AG08395 (cell line): ENCODE results near the gene FAM110A.
"Not testable (repeated sequence)": the region's sequence is repeated elsewhere in the genome, so short reads cannot be mapped to it uniquely, and the experiment has no call there.

Experiments
- DNase-seq: peaks from one replicate; pipeline ENCODE4 v3.0.0; 2012; ENCODE audit warnings: mixed read lengths, low spot score

The FAM110A gene

GRCh38 chr20:833450-834150 is at the start of gene FAM110A:
Gene FAM110A, plus strand, starts transcription at chr20:833715. Its CDS starts 11,090 bp downstream, at chr20:844805.
- DNase-seq: peak; percentile 97

DNA sequence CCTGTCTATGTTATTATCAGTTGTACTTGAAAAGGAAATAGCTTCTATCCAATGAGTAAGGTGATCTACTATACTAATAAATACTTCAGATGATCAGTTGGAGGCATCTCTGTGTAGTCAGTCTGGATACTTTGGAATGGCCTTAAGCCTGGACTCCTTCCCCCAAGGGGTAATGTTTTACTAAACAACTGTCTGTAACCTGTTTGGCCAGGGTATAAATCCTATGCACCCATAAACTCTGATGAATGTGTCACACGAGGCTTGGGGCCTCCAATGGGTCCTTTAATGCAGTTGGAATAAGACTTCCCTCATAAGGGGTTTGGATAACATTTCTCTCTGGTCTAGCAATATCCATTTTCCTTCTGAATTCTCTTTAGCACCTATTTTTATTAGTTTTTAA is 45.7 kb upstream of the FAM110A start:
- DNase-seq: no peak

DNA sequence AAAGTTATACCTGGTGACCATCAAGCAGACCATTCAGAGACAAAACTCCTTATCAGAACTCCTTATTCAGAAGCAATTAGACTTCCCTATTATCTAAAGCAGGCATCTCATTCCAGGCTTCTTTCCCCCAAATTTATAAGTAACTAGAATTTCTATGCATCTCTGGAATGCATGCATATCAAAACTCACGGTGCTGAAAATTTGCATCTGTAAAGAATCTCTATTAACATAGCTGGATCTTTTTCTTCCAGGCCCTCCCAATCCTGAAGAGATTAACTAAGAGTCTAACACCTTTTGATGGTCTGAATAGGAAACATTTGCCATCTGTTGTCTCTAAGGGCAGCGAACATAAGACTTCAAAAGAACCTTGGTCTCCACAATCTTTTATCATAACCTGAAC is 42.5 kb upstream of the FAM110A start:
- no peak for DNase-seq

GRCh38 chr20:792248-792647 is 41.3 kb upstream of the FAM110A start:
- DNase-seq: no peak

- no peak for DNase-seq
These were observed 36.6 kb upstream of the FAM110A start for GRCh38 chr20:796921-797320.

GRCh38 chr20:798746-799145 is 34.8 kb upstream of the FAM110A start:
- DNase-seq: not testable (repeated sequence)

DNA sequence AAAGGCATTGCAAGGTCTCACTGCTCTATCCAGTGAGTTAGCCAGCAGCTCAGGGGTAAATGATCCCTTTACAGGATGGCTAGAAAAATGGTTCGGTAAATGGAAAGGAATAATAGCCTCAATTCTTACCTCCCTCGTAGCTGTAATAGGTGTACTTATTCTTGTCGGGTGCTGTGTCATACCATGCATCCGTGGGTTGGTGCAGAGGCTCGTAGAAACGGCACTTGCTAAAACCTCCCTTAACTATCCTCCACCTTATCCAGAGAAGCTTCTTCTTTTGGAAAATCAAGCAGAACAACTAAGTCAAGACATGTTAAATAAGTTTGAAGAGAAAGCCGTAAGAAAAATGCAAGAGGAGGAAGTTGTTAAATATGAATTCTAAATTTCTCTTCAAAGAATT is 33.5 kb upstream of the FAM110A start:
- not testable (repeated sequence) for DNase-seq

DNA sequence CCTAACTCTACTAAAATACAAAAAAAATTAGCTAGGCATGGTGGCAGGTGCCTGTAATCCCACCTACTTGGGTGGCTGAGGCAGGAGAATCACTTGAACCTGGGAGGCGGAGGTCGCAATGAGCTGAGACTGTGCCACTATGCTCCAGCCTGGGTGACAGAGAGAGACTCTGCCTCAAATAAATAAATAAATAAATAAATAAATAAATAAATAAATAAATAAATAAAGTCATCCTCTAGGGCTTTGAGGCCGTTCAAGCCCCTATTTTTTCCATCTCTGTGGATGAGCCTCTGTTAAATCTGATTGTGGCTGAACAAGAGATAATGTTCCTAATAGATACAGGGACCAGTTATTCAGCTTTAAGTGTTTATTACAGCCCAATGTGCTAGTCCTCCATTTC is 31.8 kb upstream of the FAM110A start:
- DNase-seq: no peak

DNA sequence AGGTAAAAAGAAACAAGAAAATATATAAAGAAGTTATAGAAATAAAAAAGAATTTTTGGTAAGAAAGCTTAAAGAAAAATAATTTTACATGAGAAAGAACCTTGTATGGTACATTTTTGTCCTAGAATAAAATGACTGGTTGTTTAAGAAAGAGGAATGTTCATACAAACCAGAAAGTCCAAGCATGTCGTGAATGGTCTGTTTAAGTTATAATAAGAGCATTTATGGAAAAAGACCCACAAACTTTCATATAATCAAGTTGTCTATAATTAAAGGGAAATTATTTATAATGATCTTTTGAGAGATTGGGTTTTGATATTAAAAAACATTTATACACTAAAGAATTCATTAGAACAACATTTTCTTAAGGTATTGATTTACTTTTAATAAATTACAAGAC is 27.8 kb upstream of the FAM110A start:
- no peak for DNase-seq

DNA sequence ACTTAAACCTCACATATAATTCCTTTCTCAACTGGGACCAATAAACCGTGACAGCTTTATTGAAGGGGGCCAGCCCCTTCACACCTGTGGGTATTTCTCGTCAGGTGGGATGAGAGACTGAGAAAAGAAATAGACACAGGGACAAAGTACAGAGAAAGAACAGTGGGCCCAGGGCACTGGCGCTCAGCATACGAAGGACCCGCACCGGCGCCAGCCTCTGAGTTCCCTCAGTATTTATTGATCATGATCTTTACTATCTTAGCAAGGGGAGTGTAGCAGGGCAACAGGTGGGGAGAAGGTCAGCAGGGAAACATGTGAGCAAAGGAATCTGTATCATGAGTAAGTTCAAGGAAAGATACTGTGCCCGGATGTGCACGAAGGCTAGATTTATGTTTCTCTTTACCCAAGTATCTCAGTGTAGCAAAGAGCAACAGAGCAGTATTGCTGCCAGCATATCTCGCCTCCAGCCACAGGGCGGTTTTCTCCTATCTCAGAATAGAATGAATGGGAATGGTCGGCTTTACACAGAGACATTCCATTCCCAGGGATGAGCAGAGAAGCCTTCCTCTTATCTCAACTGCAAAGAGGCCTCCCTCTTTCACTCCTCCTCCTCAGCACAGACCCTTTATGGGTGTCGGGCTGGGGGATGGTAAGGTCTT is 21.6 kb upstream of the FAM110A start:
- DNase-seq: not testable (repeated sequence)

DNA sequence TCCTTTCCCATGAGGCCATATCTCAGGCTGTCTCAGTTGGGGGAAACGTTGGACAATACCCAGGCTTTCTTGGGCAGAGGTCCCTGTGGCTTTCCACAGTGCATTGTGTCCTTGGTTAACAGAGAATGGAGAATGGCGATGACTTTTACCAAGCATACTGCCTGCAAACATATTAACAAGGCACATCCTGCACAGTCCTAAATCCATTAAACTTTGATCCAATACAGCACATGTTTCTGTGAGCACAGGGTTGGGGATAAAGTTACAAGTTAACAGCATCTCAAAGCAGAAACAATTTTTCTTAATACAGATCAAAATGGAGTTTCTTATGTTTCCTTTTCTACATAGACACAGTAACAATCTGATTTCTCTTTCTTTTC is 21.1 kb upstream of the FAM110A start:
- DNase-seq: not testable (repeated sequence)

DNA sequence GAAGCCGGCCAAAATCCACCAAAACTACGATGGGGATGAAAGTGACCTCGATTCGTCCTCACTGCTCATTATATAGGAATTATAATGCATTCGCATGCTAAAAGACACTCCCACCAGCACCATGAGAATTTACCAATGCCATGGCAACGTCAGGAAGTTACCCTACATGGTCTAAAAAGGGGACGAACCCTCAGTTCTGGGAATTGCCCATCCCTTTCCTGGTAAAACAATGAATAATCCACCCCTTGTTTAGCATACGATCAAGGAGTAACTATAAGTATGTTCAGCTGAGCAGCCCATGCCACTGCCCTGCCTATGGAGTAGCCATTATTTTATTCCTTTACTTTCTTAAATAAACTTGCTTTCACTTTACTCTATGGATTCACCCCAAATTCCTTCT is 20.1 kb upstream of the FAM110A start:
- DNase-seq: no peak

DNA sequence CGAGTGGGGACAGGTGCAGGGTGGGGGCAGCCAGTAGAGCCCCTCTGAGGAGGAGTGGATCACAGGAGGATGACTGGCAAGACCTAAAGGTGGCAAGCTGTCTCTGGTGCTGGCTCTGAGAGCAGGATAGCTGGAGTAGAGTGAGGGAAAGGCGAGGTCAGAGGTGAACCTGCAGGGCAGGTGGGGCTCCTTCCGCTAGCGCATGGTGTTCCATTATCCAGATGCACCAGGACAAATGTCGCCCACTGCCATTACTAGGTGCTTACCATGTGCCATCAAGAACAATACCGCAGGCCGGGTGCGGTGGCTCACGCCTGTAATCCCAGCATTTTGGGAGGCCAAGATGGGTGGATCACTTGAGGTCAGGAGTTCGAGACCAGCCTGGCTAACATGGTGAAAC is 18.3 kb upstream of the FAM110A start:
- DNase-seq: no peak

DNA sequence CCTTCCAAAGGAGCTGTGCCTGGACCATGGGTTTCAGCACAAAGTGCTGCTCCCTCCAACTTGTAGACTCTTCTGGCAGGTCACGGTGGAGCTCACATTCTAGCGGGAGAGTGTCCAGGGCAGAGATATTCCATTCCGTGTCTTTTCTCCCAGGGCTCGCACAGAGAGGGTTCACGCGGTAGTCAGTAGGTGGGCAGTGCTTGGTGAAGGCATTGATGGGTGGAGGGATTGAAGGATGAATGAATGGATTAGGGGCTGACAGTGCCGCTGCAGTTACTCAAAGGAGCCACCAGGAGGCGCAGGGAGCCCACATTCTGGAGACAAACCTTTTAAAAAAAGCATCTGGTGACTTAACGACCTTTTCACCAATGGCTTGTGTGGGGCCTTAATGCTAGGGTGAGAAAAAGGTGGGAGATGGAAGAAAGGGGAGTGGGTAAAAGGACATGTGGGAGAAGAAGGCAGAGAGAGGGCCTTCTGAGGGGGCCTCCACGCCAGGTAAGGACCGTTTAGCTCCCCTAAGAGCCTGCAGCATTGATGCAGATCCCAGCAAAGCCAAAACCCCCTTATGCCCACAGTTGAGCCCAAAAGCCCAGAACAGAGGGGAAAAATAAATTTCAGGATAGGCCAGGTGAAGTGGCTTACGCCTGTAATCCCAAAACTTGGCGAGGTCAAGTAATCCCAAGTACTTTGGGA is 17.5 kb upstream of the FAM110A start:
- DNase-seq: peak; percentile 76

- DNase-seq: peak; percentile 1
These were observed 15.4 kb upstream of the FAM110A start for GRCh38 chr20:818001-818664.

DNA sequence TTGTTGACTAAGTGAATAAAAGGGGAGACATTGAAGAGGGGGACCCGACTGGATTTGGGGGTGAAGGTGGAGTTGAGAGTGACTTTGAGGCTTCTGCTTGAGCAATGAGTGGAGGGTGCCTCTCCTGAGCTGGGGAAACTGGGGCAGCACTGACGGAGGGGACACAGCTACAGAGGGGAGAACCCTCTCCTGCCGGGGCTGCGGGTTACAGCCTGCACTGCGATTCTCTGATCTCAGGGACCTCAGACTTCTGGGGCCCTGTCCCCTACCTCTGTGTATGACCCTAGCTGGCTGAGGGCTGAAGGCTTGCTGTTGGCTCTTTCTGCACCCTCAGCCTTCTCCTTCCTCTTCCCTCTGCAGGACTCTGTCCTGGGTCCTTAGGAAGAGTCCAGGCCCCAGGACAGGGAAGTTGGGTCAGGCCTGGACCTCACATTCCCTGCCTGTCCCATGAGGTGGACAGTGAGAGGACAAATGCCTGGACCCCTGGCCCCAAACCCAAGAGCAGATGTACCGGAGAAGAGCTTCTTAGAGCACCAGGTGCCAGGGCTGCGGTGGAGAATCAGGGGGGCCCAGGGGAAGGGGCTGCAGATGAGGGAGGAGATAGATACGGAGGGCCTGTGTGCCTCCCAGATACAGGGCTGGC is 13.7 kb upstream of the FAM110A start:
- no peak for DNase-seq

GRCh38 chr20:820323-820953 is 13.1 kb upstream of the FAM110A start:
- DNase-seq: no peak

- no peak for DNase-seq
These were observed 12.3 kb upstream of the FAM110A start for GRCh38 chr20:821046-821730.

- no peak for DNase-seq
These were observed 11.8 kb upstream of the FAM110A start for GRCh38 chr20:821731-822065.

- DNase-seq: no peak
These were observed 10.6 kb upstream of the FAM110A start for GRCh38 chr20:822651-823573.
